Prostate gland (tissue), 2 donors: ENCODE data around the gene UST.

Experiments used
- CTCF ChIP-seq, 4 experiments: fragments of 200-600 bp in 2 of 4; fragments of 450-650 bp in 2 of 4; sonication (generic) in 2 of 4; IDR thresholded peaks; 1 replicate in 3 of 4; 2 replicates in 1 of 4; pipeline ENCODE4 v1.5.1; 2016 to 2019; ENCODE audit warnings: antibody characterized with exemption in 4 of 4, mild to moderate bottlenecking in 2 of 4, moderate library complexity in 2 of 4
- POLR2A ChIP-seq: fragments of 450-650 bp; IDR thresholded peaks from one replicate; pipeline ENCODE4 v1.6.1; 2016; ENCODE audit warnings: antibody characterized with exemption, mild to moderate bottlenecking
- POLR2AphosphoS5 ChIP-seq: sonication (generic); formaldehyde crosslinking; IDR thresholded peaks from one replicate; pipeline ENCODE4 v1.6.1; 2017; ENCODE audit warnings: antibody characterized with exemption

GRCh38 chr6:149028767-149029405 lies 282.1 kb downstream of the UST start:
- TF ChIP-seq POLR2A: no peak
- TF ChIP-seq CTCF (IDR thresholded peaks at IDR 0.05): peak; percentile 69 to 89 (median 84)
- peak; percentile 53 for TF ChIP-seq POLR2AphosphoS5
